NCI-H2227 (cell line): Measurements from ENCODE around the gene GLIPR2.
A peak's percentile ranks its signal among the peaks of the same experiment; 100 is the strongest.
"Not testable (repeated sequence)": the region's sequence is repeated elsewhere in the genome, so short reads cannot be mapped to it uniquely, and the experiment has no call there.

Source experiments
- DNase-seq: peaks from one replicate; lab custom pipeline; 2025; ENCODE audit not compliant: unreplicated experiment; lab: John Stamatoyannopoulos, UW

The GLIPR2 gene

GRCh38 chr9:36162211-36162738, 25.7 kb downstream of the GLIPR2 start:
- no peak for DNase-seq

GRCh38 chr9:36163049-36163785, 26.7 kb downstream of the GLIPR2 start:
- peak; percentile 17 for DNase-seq

DNA sequence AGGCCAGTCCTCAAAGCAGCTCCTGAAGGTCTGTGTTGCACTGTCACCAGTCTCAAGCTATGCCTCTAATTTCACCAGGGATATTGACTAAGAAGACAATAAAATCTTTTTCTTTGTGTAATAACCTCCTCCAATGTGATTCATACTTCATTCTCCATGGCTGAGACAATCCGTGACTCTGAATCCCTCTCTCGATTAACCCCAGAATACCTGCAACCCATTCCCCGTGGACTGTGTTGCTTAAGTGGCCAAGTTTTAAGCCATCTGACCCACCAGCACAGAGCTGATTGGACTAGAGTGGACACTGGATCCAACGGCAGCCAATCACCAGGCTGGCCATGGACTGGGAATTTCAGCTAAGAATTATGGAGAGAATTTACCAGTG, 27.2 kb downstream of the GLIPR2 start:
- DNase-seq: no peak

GRCh38 chr9:36164372-36164771, 27.8 kb downstream of the GLIPR2 start:
- no peak for DNase-seq

DNA sequence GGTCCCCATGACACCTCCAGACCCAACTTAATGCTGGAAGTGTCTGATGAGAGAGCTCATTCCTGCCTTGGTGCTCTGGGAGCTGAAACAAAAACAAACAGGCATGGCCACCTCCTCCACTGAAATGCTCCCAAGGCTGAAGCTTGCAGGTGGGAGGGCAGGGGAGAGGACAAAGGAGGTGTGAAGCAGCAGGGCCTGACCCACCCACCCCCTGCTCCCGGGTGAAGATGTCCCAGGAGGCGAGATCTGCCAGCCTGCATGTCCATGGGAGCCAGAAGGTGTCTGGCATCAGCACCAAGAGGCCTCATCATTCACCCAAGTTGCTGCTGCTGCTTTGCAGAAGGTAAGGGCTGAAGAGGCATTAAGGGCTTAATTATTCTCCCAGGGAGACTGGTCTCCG, 28.5 kb downstream of the GLIPR2 start:
- no peak for DNase-seq

DNA sequence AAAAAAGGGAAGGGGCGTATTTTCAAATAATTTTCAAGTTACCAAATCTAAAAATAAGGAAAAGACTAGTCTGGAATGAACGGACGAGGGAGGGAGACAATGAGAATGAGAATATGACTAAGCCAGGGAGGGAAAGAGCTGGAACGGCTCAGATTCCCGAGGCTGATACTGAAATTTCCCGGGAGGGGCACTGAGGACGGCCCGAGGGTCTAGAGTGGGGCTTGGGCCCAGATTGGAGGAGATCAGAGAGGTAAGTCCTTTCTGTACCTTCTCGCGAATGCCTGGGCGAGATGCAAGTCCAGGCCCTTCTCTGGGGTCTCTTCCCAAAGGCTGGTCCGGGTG, 29.3 kb downstream of the GLIPR2 start:
- no peak for DNase-seq

GRCh38 chr9:36166168-36166927, 29.8 kb downstream of the GLIPR2 start:
- DNase-seq: peak; percentile 75

GRCh38 chr9:36169166-36169565, 32.6 kb downstream of the GLIPR2 start, which contains the start of gene CCIN:
Gene CCIN, plus strand, starts transcription at chr9:36169388. Its CDS starts 115 bp downstream, at chr9:36169503.
- DNase-seq: no peak

DNA sequence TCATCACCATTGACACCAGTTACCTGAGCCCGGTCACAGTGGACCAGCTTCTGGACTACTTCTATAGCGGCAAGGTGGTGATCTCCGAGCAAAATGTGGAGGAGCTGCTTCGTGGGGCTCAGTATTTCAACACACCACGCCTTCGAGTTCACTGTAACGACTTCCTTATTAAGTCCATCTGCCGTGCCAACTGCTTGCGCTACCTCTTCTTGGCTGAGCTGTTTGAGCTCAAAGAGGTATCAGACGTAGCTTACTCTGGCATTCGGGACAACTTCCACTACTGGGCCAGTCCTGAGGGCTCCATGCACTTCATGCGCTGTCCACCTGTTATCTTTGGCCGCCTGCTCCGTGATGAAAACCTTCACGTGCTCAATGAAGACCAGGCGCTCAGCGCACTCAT, 33.2 kb downstream of the GLIPR2 start:
- DNase-seq: no peak

DNA sequence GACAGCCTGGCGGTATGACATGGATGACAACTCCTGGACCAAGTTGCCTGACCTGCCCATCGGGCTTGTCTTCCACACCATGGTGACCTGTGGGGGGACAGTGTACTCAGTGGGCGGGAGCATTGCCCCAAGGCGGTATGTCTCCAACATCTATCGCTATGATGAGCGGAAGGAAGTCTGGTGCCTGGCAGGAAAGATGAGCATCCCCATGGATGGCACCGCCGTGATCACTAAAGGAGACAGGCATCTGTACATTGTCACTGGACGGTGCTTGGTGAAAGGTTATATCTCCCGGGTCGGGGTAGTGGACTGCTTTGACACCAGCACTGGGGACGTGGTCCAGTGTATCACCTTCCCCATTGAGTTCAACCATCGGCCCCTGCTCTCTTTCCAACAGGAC, 34.0 kb downstream of the GLIPR2 start:
- no peak for DNase-seq

- DNase-seq: no peak
These were observed 37.3 kb downstream of the GLIPR2 start for GRCh38 chr9:36173861-36174260.

GRCh38 chr9:36174271-36174670, 37.7 kb downstream of the GLIPR2 start:
- DNase-seq: no peak

- DNase-seq: no peak
These were observed 38.2 kb downstream of the GLIPR2 start for GRCh38 chr9:36174731-36175130.

DNA sequence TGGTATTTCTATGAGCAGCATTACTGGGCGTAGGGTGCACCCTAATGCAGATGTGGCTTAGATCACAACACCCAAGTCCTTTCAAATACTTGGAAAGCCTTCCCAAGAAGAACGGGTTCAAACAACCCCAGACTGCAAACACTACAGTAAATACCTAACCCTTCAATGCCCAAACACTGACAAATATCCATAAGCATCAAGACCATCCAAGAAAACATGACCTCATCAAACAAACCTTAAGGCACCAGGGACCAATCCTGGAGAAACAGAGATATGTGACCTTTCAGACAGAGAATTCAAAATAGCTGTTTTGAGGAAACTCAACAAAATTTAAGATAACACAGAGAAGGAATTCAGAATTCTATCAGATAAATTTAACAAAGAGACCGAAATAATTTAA, 38.7 kb downstream of the GLIPR2 start:
- DNase-seq: not testable (repeated sequence)

DNA sequence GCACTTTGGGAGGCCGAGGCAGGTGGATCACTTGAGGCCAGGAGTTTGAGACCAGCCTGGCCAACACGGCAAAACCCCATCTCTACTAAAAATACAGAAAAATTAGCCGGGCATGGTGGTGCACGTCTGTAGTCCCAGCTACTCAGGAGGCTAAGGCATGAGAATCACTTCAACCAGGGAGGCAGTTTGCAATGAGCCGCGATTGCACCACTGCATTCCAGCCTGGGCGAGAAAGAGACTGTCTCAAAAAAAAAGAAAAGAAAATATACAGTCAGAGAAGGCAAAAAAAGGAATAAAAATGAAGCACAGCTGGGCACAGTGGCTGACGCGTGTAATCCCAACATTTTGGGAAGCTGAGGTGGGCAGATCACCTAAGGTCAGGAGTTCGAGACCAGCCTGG, 40.0 kb downstream of the GLIPR2 start:
- DNase-seq: not testable (repeated sequence)

GRCh38 chr9:36177571-36177970, 41.0 kb downstream of the GLIPR2 start:
- no peak for DNase-seq

GRCh38 chr9:36180243-36180642, 43.7 kb downstream of the GLIPR2 start:
- not testable (repeated sequence) for DNase-seq

DNA sequence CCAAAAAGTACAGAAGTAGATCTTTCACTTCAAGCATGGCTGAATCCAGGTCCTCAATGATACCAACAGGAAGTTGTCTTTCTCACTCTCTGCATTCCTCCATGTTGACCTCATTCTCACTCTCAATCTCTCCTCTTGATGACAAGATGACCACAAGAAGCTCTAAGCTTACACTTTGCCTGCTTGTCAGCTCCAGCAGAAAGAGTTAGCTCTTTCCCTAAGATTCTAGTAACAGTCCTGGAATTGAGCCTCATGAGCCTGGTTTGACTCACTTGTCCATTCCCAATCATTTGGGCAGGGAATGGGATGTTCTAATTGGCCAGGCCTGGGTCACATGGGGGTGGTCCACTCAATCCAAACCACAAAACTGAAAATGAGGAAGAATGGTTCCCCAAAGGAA, 50.9 kb downstream of the GLIPR2 start:
- DNase-seq: no peak

DNA sequence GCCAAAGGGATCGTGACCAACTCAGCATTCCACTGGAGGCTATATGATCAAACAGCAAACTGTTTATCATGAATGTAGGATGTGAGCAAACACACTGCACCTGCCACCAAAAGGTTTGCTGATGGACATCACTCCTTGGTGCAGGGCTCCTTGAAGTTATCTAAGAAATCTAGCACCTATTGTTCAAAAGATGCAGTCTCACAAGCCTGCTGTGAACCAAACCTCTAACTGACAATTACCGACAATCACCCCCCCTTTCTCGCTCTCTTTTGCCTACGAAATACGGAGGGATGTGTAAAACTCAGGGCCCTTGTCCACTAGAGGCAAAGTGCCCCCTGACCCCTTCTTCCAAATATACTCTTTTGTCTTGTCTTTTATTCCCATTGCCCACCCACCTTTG, 51.7 kb downstream of the GLIPR2 start:
- DNase-seq: no peak

- DNase-seq: no peak
These were observed 53.4 kb downstream of the GLIPR2 start for GRCh38 chr9:36189976-36190375.

DNA sequence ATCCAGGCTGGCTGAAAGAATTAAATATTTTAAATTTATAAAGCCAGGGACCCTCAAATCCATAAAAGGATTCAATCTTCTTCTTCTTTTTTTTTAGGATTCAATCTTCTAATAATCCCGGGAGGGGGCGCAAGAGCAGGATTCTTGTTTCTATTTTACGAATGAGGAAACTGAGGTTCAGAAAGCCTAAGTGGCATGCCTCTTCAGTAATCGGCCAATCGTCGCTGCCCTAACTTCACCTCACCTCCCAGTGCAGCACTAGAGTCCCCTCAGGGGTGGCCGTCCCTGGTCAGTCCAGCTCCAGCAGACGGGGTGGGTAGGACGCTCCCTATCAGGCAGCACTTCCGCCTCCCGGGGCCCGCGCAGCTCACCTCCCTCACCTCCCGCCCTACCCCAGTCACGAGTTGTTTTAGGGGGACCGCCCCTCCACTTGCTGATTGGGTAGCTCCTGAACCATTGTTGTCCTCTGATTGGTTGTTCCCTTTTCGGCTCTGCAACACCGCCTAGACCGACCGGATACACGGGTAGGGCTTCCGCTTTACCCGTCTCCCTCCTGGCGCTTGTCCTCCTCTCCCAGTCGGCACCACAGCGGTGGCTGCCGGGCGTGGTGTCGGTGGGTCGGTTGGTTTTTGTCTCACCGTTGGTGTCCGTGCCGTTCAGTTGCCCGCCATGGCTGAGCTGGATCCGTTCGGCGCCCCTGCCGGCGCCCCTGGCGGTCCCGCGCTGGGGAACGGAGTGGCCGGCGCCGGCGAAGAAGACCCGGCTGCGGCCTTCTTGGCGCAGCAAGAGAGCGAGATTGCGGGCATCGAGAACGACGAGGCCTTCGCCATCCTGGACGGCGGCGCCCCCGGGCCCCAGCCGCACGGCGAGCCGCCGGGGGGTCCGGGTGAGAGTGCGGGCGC, 54.1 kb downstream of the GLIPR2 start, which contains the start of gene CLTA:
TSS of gene CLTA (plus strand) at position 534 of the 902 bp plus-strand sequence. CDS start at position 670, 136 bp downstream.
- peak; percentile 94 for DNase-seq
